Activated CD8-positive, alpha-beta memory T cell treated with anti-CD3 and anti-CD28 coated beads, Interleukin-2, amount 50 U/mL, for 24 hours (primary cell): Measurements from ENCODE around the gene TRIP12.
"Not testable (repeated sequence)": the region's sequence is repeated elsewhere in the genome, so short reads cannot be mapped to it uniquely, and the experiment has no call there.

ENCODE experiments used
- DNase-seq: peaks from one replicate; pipeline ENCODE4 v3.0.0-alpha.2; 2020; ENCODE audit errors: extremely low read depth

Gene TRIP12

GRCh38 chr2:229921892-229922448 lies at the start of gene TRIP12:
TSS of gene TRIP12 (minus strand) at chr2:229922009. CDS start at chr2:229880079, 41,930 bp downstream.
- DNase-seq: peak; percentile 69

- no peak for DNase-seq
Observed at GRCh38 chr2:229971298-229971790, 49.5 kb upstream of the TRIP12 start.

DNA sequence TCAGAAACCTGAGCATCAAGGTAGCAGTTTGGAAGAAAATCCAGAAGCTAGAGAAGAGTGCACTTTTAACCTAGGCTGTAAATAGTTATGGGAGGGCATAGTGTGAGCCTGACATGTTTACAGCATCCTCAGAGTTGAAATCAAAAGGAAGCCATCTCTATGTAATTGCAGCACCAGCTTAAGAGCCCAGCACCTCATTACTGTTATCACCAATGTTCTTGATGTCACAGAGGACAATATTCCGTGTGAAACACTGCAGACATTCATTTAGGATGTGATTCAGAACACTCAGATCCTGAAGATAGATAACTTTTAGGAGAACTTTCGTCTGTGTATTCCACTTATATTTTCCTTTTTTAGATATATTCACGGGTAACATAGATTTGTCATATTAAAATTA lies 48.6 kb upstream of the TRIP12 start:
- no peak for DNase-seq

- DNase-seq: no peak
Observed at GRCh38 chr2:229969921-229970320, 48.1 kb upstream of the TRIP12 start.

DNA sequence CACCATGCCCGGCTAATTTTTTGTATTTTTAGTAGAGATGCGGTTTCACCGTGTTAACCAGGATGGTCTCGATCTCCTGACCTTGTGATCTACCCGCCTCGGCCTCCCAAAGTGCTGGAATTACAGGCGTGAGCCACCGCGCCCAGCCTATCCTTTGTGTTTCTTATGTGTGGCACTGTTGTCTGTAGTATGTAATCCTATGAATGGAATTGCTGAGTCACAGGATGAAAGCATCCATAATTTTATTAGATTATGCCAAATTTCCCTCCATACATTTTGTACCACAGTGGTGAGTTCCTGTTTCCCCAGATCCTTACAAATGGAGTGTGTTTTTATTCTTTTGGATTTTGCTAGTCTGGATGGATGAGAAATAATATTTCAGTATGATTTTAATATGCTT lies 41.8 kb upstream of the TRIP12 start:
- DNase-seq: not testable (repeated sequence)

DNA sequence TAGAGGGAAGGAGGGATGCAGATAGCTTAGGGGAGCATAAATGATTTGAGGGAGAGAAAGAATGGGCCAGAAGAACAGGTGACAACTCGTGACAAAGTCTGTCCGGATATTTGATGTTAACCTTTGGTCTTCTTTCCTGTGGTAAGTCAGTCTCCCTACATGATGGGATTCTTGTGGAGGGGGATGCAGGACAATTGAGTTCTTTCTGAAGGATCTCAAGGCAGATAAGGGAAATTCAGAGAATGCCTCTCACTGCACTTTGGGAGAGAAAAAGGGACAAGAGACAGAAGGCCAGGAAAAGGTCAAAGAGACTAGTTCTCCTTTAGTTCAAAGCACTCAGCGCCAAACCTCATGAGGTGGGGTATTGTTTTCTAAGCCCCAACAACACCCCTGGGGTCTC lies 34.7 kb upstream of the TRIP12 start:
- no peak for DNase-seq

DNA sequence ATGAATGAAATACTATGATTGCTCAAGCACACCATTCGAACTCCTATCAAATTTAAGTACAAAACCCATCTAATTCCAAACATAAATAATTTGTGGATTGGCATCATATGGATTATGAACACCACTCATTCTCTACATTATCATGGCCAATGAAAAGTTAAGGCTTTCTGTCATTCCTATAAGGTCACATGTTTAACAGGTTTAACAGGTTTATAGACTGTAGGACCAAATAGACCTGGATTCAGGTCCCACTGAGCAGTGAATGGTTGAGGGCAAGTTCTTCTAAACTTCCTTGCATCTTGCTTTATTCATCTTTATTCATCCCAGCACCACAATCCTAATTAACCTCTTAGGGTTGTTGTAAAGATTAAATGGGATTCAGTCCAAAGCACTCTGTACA lies 33.9 kb upstream of the TRIP12 start:
- DNase-seq: no peak

- DNase-seq: no peak
Observed at GRCh38 chr2:229952256-229952835, 30.5 kb upstream of the TRIP12 start.

GRCh38 chr2:229947544-229947943 lies 25.7 kb upstream of the TRIP12 start:
- no peak for DNase-seq

DNA sequence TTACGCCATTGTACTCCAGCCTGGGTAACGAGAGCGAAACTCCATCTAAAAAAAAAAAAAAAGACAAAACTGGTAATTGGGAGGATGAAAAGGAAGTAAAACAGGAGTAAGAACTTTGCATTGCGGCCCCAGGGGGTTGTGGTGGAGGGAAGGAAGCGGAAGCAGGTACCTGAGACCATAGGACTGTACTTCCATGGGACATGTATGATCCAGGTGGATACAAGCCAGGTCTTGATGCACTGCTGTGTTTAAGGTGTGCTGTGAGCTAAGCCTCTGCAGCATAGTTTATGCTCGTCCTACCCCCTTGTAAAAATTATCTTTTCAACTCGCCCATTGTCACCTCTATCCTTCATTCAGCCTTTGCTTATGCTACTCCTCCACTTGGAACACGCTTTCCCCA lies 24.2 kb upstream of the TRIP12 start:
- no peak for DNase-seq

DNA sequence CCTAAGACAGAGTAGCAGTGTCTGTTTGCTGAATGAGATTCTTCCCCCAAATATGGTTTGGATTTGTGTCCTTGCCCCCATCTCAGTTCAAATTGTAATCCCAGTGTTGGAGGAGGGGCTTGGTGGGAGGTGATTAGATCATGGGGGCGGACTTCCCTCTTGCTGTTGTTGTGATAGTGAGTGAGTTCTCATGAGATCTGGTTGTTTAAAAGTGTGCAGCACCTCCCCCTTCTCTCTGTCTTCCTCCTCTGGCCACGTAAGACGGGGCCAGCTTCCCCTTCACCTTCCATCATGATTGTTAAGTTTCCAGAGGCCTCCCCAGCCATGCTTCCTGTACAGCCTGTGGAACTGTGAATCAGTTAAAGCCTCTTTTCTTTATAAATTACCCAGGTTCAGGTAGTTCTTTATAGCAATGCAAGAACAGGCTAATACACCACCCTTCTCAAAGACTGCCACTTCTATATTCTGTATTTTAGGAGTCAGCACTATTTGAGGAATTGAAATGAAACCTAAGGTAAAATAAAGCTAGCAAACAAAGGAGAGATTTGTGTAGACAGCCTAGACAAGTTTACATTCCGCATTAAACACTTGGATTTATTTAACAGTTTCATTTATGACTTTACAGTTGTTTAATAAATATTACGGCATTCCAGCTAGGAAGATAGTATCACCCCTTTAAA lies 22.1 kb upstream of the TRIP12 start:
- no peak for DNase-seq

GRCh38 chr2:229943171-229943570 lies 21.4 kb upstream of the TRIP12 start:
- DNase-seq: no peak

- DNase-seq: no peak
Observed at GRCh38 chr2:229942671-229943070, 20.9 kb upstream of the TRIP12 start.

DNA sequence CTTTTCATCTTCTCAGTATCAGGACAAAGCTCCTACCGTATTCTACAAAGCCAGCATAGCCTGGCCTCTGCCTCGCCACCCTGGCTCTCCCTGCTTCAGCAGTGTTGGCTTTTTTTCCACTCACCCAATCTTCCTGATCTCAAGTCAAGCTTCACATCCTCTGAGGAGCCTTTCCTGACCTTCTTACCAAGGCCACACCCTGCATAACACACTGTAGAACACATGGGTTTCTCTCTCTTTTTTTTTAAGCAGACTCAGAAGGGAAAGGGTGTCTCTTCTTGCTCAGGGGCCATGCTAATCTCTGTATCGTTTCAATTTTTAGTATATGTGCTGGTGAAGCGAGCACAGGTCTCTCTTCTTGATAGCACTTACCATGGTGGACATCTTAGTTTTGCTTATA lies 15.7 kb upstream of the TRIP12 start:
- no peak for DNase-seq

- DNase-seq: no peak
Observed at GRCh38 chr2:229931241-229931640, 9.4 kb upstream of the TRIP12 start.

DNA sequence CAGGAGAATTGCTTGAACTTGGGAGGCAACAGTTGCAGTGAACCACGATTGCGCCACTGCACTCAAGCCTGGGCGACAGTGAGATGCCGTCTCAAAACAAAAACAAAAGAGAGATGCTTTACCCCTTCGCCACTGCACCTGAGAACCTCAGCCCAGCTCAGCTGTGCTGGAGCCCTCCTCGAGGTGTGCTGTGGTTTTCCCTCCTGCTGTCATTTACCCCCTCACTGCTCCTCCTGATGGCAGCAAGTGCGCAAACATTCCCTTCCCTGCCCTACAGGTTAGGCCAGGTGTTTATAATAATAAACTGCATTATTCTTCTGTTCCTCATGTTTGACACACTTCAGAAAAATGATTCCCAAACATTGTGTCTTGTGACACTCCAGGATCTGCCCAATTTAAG lies 8.8 kb upstream of the TRIP12 start:
- no peak for DNase-seq

GRCh38 chr2:229927817-229928321 lies 6.1 kb upstream of the TRIP12 start:
- no peak for DNase-seq

DNA sequence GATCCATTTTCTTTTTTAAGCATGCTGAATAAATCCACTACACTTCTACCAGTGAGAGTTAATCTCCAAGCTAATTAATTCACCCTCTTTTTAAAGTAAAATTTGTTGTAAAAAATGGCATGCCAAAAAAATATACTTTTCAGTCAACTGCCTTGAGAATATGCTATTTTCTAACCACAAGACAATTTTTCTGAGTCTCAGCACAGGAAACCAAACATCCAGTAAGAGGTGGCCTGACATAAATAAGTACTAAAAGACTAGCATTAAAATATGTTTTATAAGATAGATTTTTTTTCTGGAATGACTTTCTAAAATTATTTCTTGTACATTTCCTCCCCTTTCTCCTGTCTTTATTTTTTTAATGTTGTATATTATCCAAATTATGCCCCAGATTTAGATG lies 3.4 kb upstream of the TRIP12 start:
- DNase-seq: no peak

GRCh38 chr2:229924541-229924940 lies 2.7 kb upstream of the TRIP12 start:
- DNase-seq: not testable (repeated sequence)

- peak; percentile 74 for DNase-seq
Observed at GRCh38 chr2:229922449-229923386, 909 bp upstream of the TRIP12 start, which contains the start of gene FBXO36. TSS of gene FBXO36 (plus strand) at chr2:229922503. CDS start at chr2:229922514, 11 bp downstream.

DNA sequence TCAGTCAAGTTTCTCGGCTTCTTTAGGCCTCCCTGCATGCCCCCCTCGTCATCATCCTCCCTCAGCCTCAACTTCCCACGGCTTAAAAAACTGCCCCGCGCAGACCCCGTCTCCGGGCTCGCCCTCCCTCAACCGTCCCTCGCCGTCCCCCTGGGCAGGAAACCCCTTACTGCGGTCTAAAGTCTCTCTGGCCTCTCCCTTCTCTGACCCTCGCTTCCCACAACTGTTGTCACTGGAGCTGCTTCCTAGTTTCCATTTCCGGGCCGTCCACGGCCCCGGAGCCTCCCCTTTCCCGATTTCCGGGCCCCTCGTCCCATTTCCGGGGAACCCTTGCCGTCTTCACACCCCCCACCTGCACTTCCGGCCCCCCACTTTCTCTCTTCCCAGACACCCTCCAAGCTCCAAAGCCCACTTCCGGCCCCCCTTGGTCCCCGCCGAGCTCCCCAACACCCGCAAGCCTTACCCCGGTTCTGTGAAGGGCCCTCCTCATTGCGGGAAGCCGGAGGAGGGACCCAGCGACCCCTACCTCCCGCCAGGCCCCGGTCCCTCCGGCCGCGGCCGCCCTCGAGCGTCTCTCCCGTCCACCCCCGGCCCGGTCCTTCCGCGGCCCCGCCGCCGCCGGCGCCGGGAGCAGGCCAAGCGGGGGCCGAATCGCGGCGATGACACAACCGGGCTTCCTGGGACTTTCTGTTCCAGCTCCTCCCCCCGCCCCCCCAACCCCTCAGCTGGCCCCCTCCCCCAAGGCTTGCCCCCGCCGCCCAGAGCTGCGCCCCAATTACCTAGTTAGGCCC lies 513 bp downstream of the TRIP12 start:
- DNase-seq: peak; percentile 47
